GM18909 (cell line): ENCODE measurements around the gene EFNA2.

ENCODE experiments used
- ATAC-seq: cut with Tn5 transposase; IDR thresholded peaks from one replicate; pipeline ENCODE4 v1.9.1; 2021; ENCODE audit warnings: mild to moderate bottlenecking; ENCODE audit not compliant: unreplicated experiment, poor library complexity

Gene EFNA2

GRCh38 chr19:1281569-1282287, 3.9 kb upstream of the EFNA2 start:
- ATAC-seq: no peak

- ATAC-seq: no peak
These were observed 3.0 kb upstream of the EFNA2 start for GRCh38 chr19:1282588-1283206.

- ATAC-seq: no peak
These were observed 2.3 kb upstream of the EFNA2 start for GRCh38 chr19:1283207-1283916.

GRCh38 chr19:1283917-1284292, 1.8 kb upstream of the EFNA2 start:
- no peak for ATAC-seq

GRCh38 chr19:1284293-1284978, 1.2 kb upstream of the EFNA2 start:
- ATAC-seq: no peak

- no peak for ATAC-seq
These were observed 515 bp upstream of the EFNA2 start for GRCh38 chr19:1284979-1285736.

GRCh38 chr19:1286487-1287353, 1.0 kb downstream of the EFNA2 start:
- no peak for ATAC-seq

- no peak for ATAC-seq
These were observed 1.9 kb downstream of the EFNA2 start for GRCh38 chr19:1287354-1288225.

GRCh38 chr19:1288226-1288612, 2.5 kb downstream of the EFNA2 start:
- no peak for ATAC-seq

- no peak for ATAC-seq
These were observed 3.4 kb downstream of the EFNA2 start for GRCh38 chr19:1288833-1289685.

GRCh38 chr19:1289686-1290025, 4.0 kb downstream of the EFNA2 start:
- no peak for ATAC-seq

- no peak for ATAC-seq
These were observed 4.6 kb downstream of the EFNA2 start for GRCh38 chr19:1290196-1290702.

- no peak for ATAC-seq
These were observed 5.3 kb downstream of the EFNA2 start for GRCh38 chr19:1290703-1291651.

- ATAC-seq: no peak
These were observed 6.2 kb downstream of the EFNA2 start for GRCh38 chr19:1291761-1292418.

- ATAC-seq: no peak
These were observed 6.9 kb downstream of the EFNA2 start for GRCh38 chr19:1292419-1293151.
